GM23338 (cell line): ENCODE measurements around the gene YOD1. TPM values are rescaled to one million over a fixed set of nuclear protein-coding genes. Genes with fewer than 3 reads are reported as not detected.

Experiments
- ATAC-seq: fragments of 200-7000 bp; cut with Tn5 transposase; 3 replicates; pipeline ENCODE4 v1.9.1; 2020
- DNase-seq: peaks from one replicate; pipeline ENCODE4 v3.0.0-alpha.2; 2015; ENCODE audit warnings: low spot score
- H2AFZ ChIP-seq: fragments of 200-600 bp; sonication (generic); 2 replicates; pipeline ENCODE4 v1.8.0; 2016; ENCODE audit warnings: antibody characterized with exemption, mild to moderate bottlenecking, moderate library complexity
- H3F3A ChIP-seq: fragments of 200-600 bp; sonication (generic); replicated peaks from 2 replicates; pipeline ENCODE4 v1.8.0; 2017; ENCODE audit warnings: antibody characterized with exemption, mixed run types, low read depth
- H3K27ac ChIP-seq: fragments of 200-600 bp; sonication (generic); 2 replicates; pipeline ENCODE4 v1.6.1; 2016; ENCODE audit warnings: low read depth
- H3K27me3 ChIP-seq: fragments of 200-600 bp; sonication (generic); 2 replicates; pipeline ENCODE4 v1.8.0; 2016; ENCODE audit warnings: mild to moderate bottlenecking, mixed run types, moderate library complexity; ENCODE audit not compliant: insufficient read depth
- H3K36me3 ChIP-seq: fragments of 200-600 bp; sonication (generic); 2 replicates; pipeline ENCODE4 v1.8.0; 2016; ENCODE audit warnings: mild to moderate bottlenecking; ENCODE audit not compliant: insufficient read depth
- H3K4me1 ChIP-seq: fragments of 200-600 bp; sonication (generic); 2 replicates; pipeline ENCODE4 v1.8.0; 2016; ENCODE audit warnings: mild to moderate bottlenecking, moderate library complexity; ENCODE audit not compliant: insufficient read depth
- H3K4me2 ChIP-seq: fragments of 200-600 bp; sonication (generic); 2 replicates; pipeline ENCODE4 v1.7.1; 2017; ENCODE audit warnings: mixed run types
- H3K4me3 ChIP-seq: fragments of 200-600 bp; sonication (generic); 2 replicates; pipeline ENCODE4 v1.6.1; 2016; ENCODE audit warnings: mixed run types
- H3K79me2 ChIP-seq: fragments of 200-600 bp; sonication (generic); replicated peaks from 2 replicates; pipeline ENCODE4 v1.8.0; 2017; ENCODE audit warnings: mild to moderate bottlenecking; ENCODE audit not compliant: insufficient read depth
- H3K9me2 ChIP-seq: fragments of 200-600 bp; sonication (generic); 2 replicates; pipeline ENCODE4 v1.8.0; 2017; ENCODE audit not compliant: insufficient read depth
- H4K20me1 ChIP-seq: fragments of 200-600 bp; sonication (generic); replicated peaks from 2 replicates; pipeline ENCODE4 v1.8.0; 2017; ENCODE audit warnings: mild to moderate bottlenecking; ENCODE audit not compliant: insufficient read depth
- H3K27ac Mint-ChIP-seq: 2 replicates; pipeline ENCODE4 v1.8.0; 2020; ENCODE audit warnings: inconsistent platforms, mild to moderate bottlenecking, moderate library complexity, mixed read lengths
- H3K27me3 Mint-ChIP-seq: 3 replicates; pipeline ENCODE4 v1.8.0; 2022; ENCODE audit warnings: low read depth, mild to moderate bottlenecking, moderate library complexity, mixed read lengths, inconsistent platforms; ENCODE audit not compliant: insufficient read depth, poor library complexity
- H3K36me3 Mint-ChIP-seq: 3 replicates; pipeline ENCODE4 v1.8.0; 2021; ENCODE audit warnings: low read depth, mild to moderate bottlenecking, inconsistent platforms, moderate library complexity, mixed read lengths
- H3K4me1 Mint-ChIP-seq: 3 replicates; pipeline ENCODE4 v1.8.0; 2020; ENCODE audit warnings: mild to moderate bottlenecking, inconsistent platforms, mixed read lengths
- H3K4me3 Mint-ChIP-seq: 3 replicates; pipeline ENCODE4 v1.8.0; 2021; ENCODE audit warnings: moderate library complexity, mild to moderate bottlenecking, inconsistent platforms, mixed read lengths
- H3K9me3 Mint-ChIP-seq: 3 replicates; pipeline ENCODE4 v1.8.0; 2020; ENCODE audit warnings: moderate library complexity, mild to moderate bottlenecking, inconsistent platforms, mixed read lengths
- CREB1 ChIP-seq: fragments of 250-450 bp; sonication (Bioruptor Pico); IDR thresholded peaks from 2 replicates; pipeline ENCODE4 v1.5.0; 2020; ENCODE audit warnings: low read depth, mild to moderate bottlenecking, moderate library complexity
- EZH2 ChIP-seq: fragments of 200-600 bp; sonication (generic); IDR thresholded peaks from one replicate; pipeline ENCODE4 v1.8.0; 2017; ENCODE audit warnings: antibody characterized with exemption, mild to moderate bottlenecking, low read depth; ENCODE audit not compliant: unreplicated experiment
- EZH2phosphoT487 ChIP-seq: fragments of 200-600 bp; sonication (generic); IDR thresholded peaks from one replicate; pipeline ENCODE4 v1.8.1; 2018; ENCODE audit warnings: antibody characterized with exemption; ENCODE audit not compliant: unreplicated experiment
- JUNB ChIP-seq: IDR thresholded peaks from one replicate; pipeline ENCODE4 v1.6.1; 2016; ENCODE audit warnings: antibody characterized with exemption; ENCODE audit not compliant: unreplicated experiment
- NANOG ChIP-seq: IDR thresholded peaks from 2 replicates; pipeline ENCODE4 v1.6.1; 2016; ENCODE audit warnings: antibody characterized with exemption, borderline replicate concordance
- POLR2AphosphoS5 ChIP-seq: IDR thresholded peaks from 2 replicates; pipeline ENCODE4 v1.6.1; 2016; ENCODE audit warnings: antibody characterized with exemption, low read depth
- STAT1 ChIP-seq: IDR thresholded peaks from one replicate; pipeline ENCODE4 v1.6.1; 2016; ENCODE audit warnings: antibody characterized with exemption; ENCODE audit not compliant: unreplicated experiment
- ZNF114 ChIP-seq: fragments of 250-450 bp; sonication (Bioruptor Pico); IDR thresholded peaks from 2 replicates; pipeline ENCODE4 v1.5.0; 2020; ENCODE audit warnings: mild to moderate bottlenecking, moderate library complexity
- ZNF331 ChIP-seq: fragments of 250-450 bp; sonication (Bioruptor Pico); IDR thresholded peaks from 2 replicates; pipeline ENCODE4 v1.5.0; 2020; ENCODE audit warnings: low read depth, mild to moderate bottlenecking, moderate library complexity
- polyA plus RNA-seq: library from polyadenylated mRNA; unstranded; fragments of >200 nt; fragmentation: Nextera tagmentation; extraction: Ambion mirVana; gene quantifications from 2 replicates; pipeline ENCODE4 v1.2.1, GENCODE V29; 2016
- total RNA-seq: library from RNA; depleted of rRNA; stranded (reverse); fragments of >200 nt; shearing (Covaris generic); gene quantifications from 2 replicates; pipeline ENCODE4 v1.2.3, GENCODE V29; 2014
- TF ChIP-seq, protein P1 (sequence below), 2 experiments: fragments of 200-600 bp in 1 of 2; sonication (generic) in 1 of 2; conservative IDR thresholded peaks; 2 replicates each; pipeline versions ENCODE4 v1.5.1 to v1.6.1; 2016 to 2017; ENCODE audit warnings: antibody characterized with exemption in 2 of 2, low read depth in 2 of 2, mild to moderate bottlenecking in 2 of 2, moderate library complexity in 1 of 2
- TF ChIP-seq, protein P2 (sequence below): IDR thresholded peaks from one replicate; pipeline ENCODE4 v1.6.1; 2018; ENCODE audit warnings: antibody characterized with exemption; ENCODE audit not compliant: unreplicated experiment
- TF ChIP-seq, protein P3 (sequence below): IDR thresholded peaks from 2 replicates; pipeline ENCODE4 v1.6.1; 2016; ENCODE audit warnings: antibody characterized with exemption

Gene YOD1
- total and polyA plus RNA-seq, 2 experiments from 2014 or later, result 4.6 to 21.9 TPM

DNA sequence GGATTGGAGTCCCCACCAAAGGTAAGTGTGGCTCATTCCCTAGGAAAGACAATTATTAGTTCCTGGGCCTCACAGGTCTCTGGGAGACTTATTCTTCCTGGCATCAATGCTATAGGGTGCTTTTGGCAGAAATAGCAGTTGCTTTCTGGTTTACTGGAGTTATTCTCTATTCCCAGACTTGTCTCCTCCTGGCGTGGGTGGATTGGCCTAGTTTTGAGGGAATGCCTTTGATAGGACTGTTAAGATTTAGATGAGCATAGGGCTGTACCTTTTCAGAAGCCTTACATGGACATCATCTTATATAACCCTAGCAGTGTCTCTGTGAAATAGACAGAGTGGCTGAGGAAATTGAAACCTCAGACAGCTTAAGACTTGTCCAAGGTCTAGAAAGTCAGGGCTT, 11.1 kb upstream of the YOD1 start:
- Histone ChIP-seq H3K4me2 (no peak overlapping the region), H3K27me3 (no peaks in the 10 kb centered on the region)
- no peak for ATAC-seq

DNA sequence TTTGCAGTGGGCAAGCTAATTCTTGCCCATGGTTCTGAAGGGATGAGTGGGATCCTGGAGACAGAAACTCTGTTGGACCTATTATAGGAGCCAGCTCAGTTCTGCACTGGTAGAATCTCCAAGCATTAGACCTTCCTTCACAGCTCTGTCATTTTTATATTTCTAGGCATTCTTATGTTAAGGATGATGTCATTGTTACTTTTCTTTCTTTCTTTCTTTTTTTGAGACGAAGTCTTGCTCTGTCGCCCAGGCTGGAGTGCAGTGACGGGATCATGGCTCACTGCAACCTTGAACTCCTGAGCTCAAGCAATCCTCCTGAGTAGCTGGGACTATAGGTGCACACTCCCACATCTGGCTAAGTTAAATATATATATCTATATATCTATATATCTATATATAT, 9.6 kb upstream of the YOD1 start:
- Mint-ChIP-seq H3K9me3 (no peaks in the 10 kb centered on the region), H3K27me3 (peaks cover 2% of the 10 kb centered on the region), H3K36me3 (peaks cover 36% of the 10 kb centered on the region), H3K4me3 (no peak overlapping the region), H3K27ac (no peak overlapping the region), H3K4me1 (peaks cover 9% of the 10 kb centered on the region; the same call in 2 of the 3 replicates)
- DNase-seq, result no peak
- Histone ChIP-seq H3K79me2 (no peaks in the 10 kb centered on the region), H3K4me3 (no peak overlapping the region), H4K20me1 (no peaks in the 10 kb centered on the region; the same call in 1 of the 2 replicates), H3K4me1 (no peaks in the 10 kb centered on the region), H2AFZ (no peak overlapping the region), H3K27me3 (no peaks in the 10 kb centered on the region), H3K9me2 (no peaks in the 10 kb centered on the region), H3K27ac (no peak overlapping the region), H3K36me3 (peaks cover 10% of the 10 kb centered on the region; the same call in 1 of the 2 replicates), H3K4me2 (no peak overlapping the region), H3F3A (no peaks in the 10 kb centered on the region)
- ATAC-seq, result no peak
- no peak for TF ChIP-seq EZH2
- TF ChIP-seq JUNB, result no peak
- no peak for TF ChIP-seq ZNF114 (CRISPR knock-in tag)
- no peak for TF ChIP-seq EZH2phosphoT487
- TF ChIP-seq, protein P1, sequence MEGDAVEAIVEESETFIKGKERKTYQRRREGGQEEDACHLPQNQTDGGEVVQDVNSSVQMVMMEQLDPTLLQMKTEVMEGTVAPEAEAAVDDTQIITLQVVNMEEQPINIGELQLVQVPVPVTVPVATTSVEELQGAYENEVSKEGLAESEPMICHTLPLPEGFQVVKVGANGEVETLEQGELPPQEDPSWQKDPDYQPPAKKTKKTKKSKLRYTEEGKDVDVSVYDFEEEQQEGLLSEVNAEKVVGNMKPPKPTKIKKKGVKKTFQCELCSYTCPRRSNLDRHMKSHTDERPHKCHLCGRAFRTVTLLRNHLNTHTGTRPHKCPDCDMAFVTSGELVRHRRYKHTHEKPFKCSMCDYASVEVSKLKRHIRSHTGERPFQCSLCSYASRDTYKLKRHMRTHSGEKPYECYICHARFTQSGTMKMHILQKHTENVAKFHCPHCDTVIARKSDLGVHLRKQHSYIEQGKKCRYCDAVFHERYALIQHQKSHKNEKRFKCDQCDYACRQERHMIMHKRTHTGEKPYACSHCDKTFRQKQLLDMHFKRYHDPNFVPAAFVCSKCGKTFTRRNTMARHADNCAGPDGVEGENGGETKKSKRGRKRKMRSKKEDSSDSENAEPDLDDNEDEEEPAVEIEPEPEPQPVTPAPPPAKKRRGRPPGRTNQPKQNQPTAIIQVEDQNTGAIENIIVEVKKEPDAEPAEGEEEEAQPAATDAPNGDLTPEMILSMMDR (conservative IDR thresholded peaks at IDR 0.05; ENCODE audit: low read depth in 2 of 2), result no peak
- no peak for TF ChIP-seq NANOG
- no peak for TF ChIP-seq CREB1
- TF ChIP-seq STAT1, result no peak
- TF ChIP-seq, protein P2, sequence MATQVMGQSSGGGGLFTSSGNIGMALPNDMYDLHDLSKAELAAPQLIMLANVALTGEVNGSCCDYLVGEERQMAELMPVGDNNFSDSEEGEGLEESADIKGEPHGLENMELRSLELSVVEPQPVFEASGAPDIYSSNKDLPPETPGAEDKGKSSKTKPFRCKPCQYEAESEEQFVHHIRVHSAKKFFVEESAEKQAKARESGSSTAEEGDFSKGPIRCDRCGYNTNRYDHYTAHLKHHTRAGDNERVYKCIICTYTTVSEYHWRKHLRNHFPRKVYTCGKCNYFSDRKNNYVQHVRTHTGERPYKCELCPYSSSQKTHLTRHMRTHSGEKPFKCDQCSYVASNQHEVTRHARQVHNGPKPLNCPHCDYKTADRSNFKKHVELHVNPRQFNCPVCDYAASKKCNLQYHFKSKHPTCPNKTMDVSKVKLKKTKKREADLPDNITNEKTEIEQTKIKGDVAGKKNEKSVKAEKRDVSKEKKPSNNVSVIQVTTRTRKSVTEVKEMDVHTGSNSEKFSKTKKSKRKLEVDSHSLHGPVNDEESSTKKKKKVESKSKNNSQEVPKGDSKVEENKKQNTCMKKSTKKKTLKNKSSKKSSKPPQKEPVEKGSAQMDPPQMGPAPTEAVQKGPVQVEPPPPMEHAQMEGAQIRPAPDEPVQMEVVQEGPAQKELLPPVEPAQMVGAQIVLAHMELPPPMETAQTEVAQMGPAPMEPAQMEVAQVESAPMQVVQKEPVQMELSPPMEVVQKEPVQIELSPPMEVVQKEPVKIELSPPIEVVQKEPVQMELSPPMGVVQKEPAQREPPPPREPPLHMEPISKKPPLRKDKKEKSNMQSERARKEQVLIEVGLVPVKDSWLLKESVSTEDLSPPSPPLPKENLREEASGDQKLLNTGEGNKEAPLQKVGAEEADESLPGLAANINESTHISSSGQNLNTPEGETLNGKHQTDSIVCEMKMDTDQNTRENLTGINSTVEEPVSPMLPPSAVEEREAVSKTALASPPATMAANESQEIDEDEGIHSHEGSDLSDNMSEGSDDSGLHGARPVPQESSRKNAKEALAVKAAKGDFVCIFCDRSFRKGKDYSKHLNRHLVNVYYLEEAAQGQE, result no peak
- TF ChIP-seq, protein P3, sequence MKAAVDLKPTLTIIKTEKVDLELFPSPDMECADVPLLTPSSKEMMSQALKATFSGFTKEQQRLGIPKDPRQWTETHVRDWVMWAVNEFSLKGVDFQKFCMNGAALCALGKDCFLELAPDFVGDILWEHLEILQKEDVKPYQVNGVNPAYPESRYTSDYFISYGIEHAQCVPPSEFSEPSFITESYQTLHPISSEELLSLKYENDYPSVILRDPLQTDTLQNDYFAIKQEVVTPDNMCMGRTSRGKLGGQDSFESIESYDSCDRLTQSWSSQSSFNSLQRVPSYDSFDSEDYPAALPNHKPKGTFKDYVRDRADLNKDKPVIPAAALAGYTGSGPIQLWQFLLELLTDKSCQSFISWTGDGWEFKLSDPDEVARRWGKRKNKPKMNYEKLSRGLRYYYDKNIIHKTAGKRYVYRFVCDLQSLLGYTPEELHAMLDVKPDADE, result no peak
- TF ChIP-seq ZNF331 (CRISPR knock-in tag), result no peak

More for the DNA sequence above, 11.1 kb upstream of the YOD1 start:
- H3K9me3 Mint-ChIP-seq, result no peaks in the 10 kb centered on the region
- H2AFZ ChIP-seq, result no peak overlapping the region
- no peak overlapping the region for H3K27ac Mint-ChIP-seq
- H3K79me2 ChIP-seq, result no peaks in the 10 kb centered on the region
- H3K4me1 ChIP-seq, result no peaks in the 10 kb centered on the region
- no peaks in the 10 kb centered on the region; the same call in 1 of the 2 replicates for H4K20me1 ChIP-seq
- H3K27ac ChIP-seq, result no peak overlapping the region
- peaks cover 2% of the 10 kb centered on the region for H3K27me3 Mint-ChIP-seq
- no peak for DNase-seq
- no peaks in the 10 kb centered on the region for H3F3A ChIP-seq
- H3K36me3 Mint-ChIP-seq, result peaks cover 38% of the 10 kb centered on the region
- peaks cover 10% of the 10 kb centered on the region; the same call in 1 of the 2 replicates for H3K36me3 ChIP-seq
- peaks cover 9% of the 10 kb centered on the region; the same call in 2 of the 3 replicates for H3K4me1 Mint-ChIP-seq
- TF ChIP-seq NANOG, result no peak
- TF ChIP-seq ZNF114 (CRISPR knock-in tag), result no peak
- no peak for TF ChIP-seq POLR2AphosphoS5
- H3K9me2 ChIP-seq, result no peaks in the 10 kb centered on the region
- no peak overlapping the region for H3K4me3 Mint-ChIP-seq
- no peak overlapping the region for H3K4me3 ChIP-seq
